ENCODE results near the gene CD99.

The CD99 gene

DNA sequence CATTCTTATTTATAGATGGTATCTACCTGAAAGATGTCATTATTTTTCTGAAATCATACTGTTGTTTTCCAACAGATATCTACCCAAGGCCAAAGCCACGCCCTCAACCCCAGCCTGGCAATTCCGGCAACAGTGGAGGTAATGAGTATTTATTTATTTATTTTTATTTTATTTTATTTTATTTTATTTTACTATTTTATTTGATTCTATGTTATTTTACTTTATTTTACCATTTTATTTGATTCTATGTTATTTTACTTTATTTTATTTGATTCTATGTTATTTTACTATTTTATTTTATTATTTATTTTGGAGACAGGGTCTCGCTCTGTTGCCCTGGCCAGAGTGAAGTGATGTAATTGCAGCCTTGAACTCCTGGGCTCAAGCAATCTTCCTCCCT, 98.5 kb downstream of the CD99 start:
- no peak overlapping the region for H3K4me3 ChIP-seq (ENCODE audit: low read depth, low read length)
- TF ChIP-seq, protein P1, sequence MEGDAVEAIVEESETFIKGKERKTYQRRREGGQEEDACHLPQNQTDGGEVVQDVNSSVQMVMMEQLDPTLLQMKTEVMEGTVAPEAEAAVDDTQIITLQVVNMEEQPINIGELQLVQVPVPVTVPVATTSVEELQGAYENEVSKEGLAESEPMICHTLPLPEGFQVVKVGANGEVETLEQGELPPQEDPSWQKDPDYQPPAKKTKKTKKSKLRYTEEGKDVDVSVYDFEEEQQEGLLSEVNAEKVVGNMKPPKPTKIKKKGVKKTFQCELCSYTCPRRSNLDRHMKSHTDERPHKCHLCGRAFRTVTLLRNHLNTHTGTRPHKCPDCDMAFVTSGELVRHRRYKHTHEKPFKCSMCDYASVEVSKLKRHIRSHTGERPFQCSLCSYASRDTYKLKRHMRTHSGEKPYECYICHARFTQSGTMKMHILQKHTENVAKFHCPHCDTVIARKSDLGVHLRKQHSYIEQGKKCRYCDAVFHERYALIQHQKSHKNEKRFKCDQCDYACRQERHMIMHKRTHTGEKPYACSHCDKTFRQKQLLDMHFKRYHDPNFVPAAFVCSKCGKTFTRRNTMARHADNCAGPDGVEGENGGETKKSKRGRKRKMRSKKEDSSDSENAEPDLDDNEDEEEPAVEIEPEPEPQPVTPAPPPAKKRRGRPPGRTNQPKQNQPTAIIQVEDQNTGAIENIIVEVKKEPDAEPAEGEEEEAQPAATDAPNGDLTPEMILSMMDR (IDR thresholded peaks at IDR 0.05; ENCODE audit: low read depth, low read length): no peak
- in situ Hi-C loops (cut with HindIII; ENCODE audit: low sequenced_read_pairs): no loop called here
- no peak for DNase-seq (ENCODE audit: low read depth, low spot score)

Data from astrocyte of the spinal cord (primary cell).